ENCODE data around the gene LEO1. TPM values are rescaled to one million over a fixed set of nuclear protein-coding genes. Genes with fewer than 3 reads are reported as not detected.

LEO1 gene
- total RNA-seq, 4 donors from 2014 or later = 11.4 to 19.6 (median 15.0) TPM

GRCh38 chr15:52016316-52016715, 44.7 kb upstream of the LEO1 start:
- DNase-seq (ENCODE audit: low spot score) (no peak), ATAC-seq (ENCODE audit: low FRiP score) (no peak)
- no peak for TF ChIP-seq CTCF (IDR thresholded peaks at IDR 0.05)

- no peak for DNase-seq (ENCODE audit: low spot score)
- no peak for TF ChIP-seq CTCF (IDR thresholded peaks at IDR 0.05)
- ATAC-seq (ENCODE audit: low FRiP score) = no peak
These were observed 43.0 kb upstream of the LEO1 start for GRCh38 chr15:52014616-52015015.

GRCh38 chr15:52013151-52013791, 41.7 kb upstream of the LEO1 start:
- ATAC-seq (ENCODE audit: low FRiP score) (peak; percentile 55), DNase-seq (ENCODE audit: low spot score) (no peak)
- no peak for TF ChIP-seq CTCF (IDR thresholded peaks at IDR 0.05)

- ATAC-seq (ENCODE audit: low FRiP score) = no peak
- no peak for TF ChIP-seq CTCF (IDR thresholded peaks at IDR 0.05)
These were observed 40.6 kb upstream of the LEO1 start for GRCh38 chr15:52012210-52012609.

GRCh38 chr15:52011711-52012144, 40.1 kb upstream of the LEO1 start:
- ATAC-seq (ENCODE audit: low FRiP score) (no peak), DNase-seq (ENCODE audit: low spot score) (no peak)
- TF ChIP-seq CTCF (IDR thresholded peaks at IDR 0.05) = no peak

More at GRCh38 chr15:52012210-52012609, 40.6 kb upstream of the LEO1 start:
- no peak for DNase-seq (ENCODE audit: low spot score)

GRCh38 chr15:52010633-52011595, 39.3 kb upstream of the LEO1 start:
- ATAC-seq (ENCODE audit: low FRiP score) (no peak), DNase-seq (ENCODE audit: low spot score) (no peak)
- TF ChIP-seq CTCF (IDR thresholded peaks at IDR 0.05) = no peak
